Naive B cell (primary cell): ENCODE measurements around the gene PI4KA. TPM values are rescaled to one million over a fixed set of nuclear protein-coding genes. Genes with fewer than 3 reads are reported as not detected.

Experiments used
- ATAC-seq, 2 donors: fragments of 150-1000 bp; cut with Tn5 transposase; 2 replicates each; pipeline ENCODE4 v1.10.0; 2021; ENCODE audit warnings: low read depth in 2 of 2, mild to moderate bottlenecking in 2 of 2, moderate library complexity in 2 of 2
- DNase-seq: peaks from one replicate; pipeline ENCODE4 v3.0.0; 2022
- H3K27ac Mint-ChIP-seq, 6 donors: one replicate each; pipeline ENCODE4 v1.8.0; 2020 to 2022; ENCODE audit warnings: mild to moderate bottlenecking in 6 of 6, mixed read lengths in 6 of 6, moderate library complexity in 5 of 6, inconsistent platforms in 2 of 6
- H3K27me3 Mint-ChIP-seq, 3 donors: one replicate each; pipeline ENCODE4 v1.8.0; 2021 to 2022; ENCODE audit warnings: mixed read lengths in 3 of 3, mild to moderate bottlenecking in 1 of 3
- H3K36me3 Mint-ChIP-seq, 2 donors: one replicate each; pipeline ENCODE4 v1.8.0; 2020 to 2022; ENCODE audit warnings: mixed read lengths in 2 of 2, inconsistent platforms in 1 of 2, mild to moderate bottlenecking in 1 of 2
- H3K4me1 Mint-ChIP-seq, 3 donors: one replicate each; pipeline ENCODE4 v1.8.0; 2020 to 2022; ENCODE audit warnings: mixed read lengths in 3 of 3, inconsistent platforms in 1 of 3, mild to moderate bottlenecking in 1 of 3, moderate library complexity in 1 of 3
- H3K4me3 Mint-ChIP-seq, 8 donors: one replicate each; pipeline ENCODE4 v1.8.0; 2020 to 2022; ENCODE audit warnings: mild to moderate bottlenecking in 8 of 8, mixed read lengths in 8 of 8, moderate library complexity in 8 of 8, inconsistent platforms in 2 of 8
- H3K9me3 Mint-ChIP-seq, 7 donors: one replicate each; pipeline ENCODE4 v1.8.0; 2020 to 2022; ENCODE audit warnings: mixed read lengths in 7 of 7, mild to moderate bottlenecking in 5 of 7, inconsistent platforms in 2 of 7, moderate library complexity in 1 of 7
- polyA plus RNA-seq, 6 donors: library from polyadenylated mRNA; unstranded; fragments of 300-500 nt; fragmentation: Illumina TruSeq; gene quantifications; one replicate each; pipeline ENCODE4 v1.2.3, GENCODE V29; 2021; ENCODE audit warnings: low read depth in 6 of 6

Gene PI4KA
- polyA plus RNA-seq, 6 donors from 2014 or later: 25.6 to 68.3 (median 39.3) TPM

GRCh38 chr22:20868025-20868962, 9.7 kb upstream of the PI4KA start:
- DNase-seq (no peak), ATAC-seq (no peak)
- Mint-ChIP-seq H3K36me3 (peaks cover 12 to 14% of the 10 kb centered on the region in 2 donors), H3K9me3 (no peaks in the 10 kb centered on the region), H3K4me1 (peaks cover 4 to 21% (median 13%) of the 10 kb centered on the region in 3 donors), H3K27me3 (no peaks in the 10 kb centered on the region), H3K4me3 (no peak overlapping the region), H3K27ac (peak overlapping the region in 1 of 6 donors; percentile 90)

- Mint-ChIP-seq H3K27ac (no peak overlapping the region), H3K36me3 (peaks cover 12 to 14% of the 10 kb centered on the region in 2 donors), H3K4me1 (peaks cover 7 to 30% (median 12%) of the 10 kb centered on the region in 3 donors), H3K27me3 (no peaks in the 10 kb centered on the region), H3K9me3 (no peaks in the 10 kb centered on the region), H3K4me3 (peak overlapping the region in 1 of 8 donors; percentile 33)
- no peak for ATAC-seq
- DNase-seq: no peak
These were observed 8.8 kb upstream of the PI4KA start for GRCh38 chr22:20867179-20868024.

- H3K4me3 Mint-ChIP-seq: no peak overlapping the region
- no peak for ATAC-seq
- no peak overlapping the region for H3K27ac Mint-ChIP-seq
- peaks cover 13 to 36% (median 17%) of the 10 kb centered on the region in 3 donors for H3K4me1 Mint-ChIP-seq
- no peaks in the 10 kb centered on the region for H3K27me3 Mint-ChIP-seq
- DNase-seq: no peak
- peaks cover 12 to 14% of the 10 kb centered on the region in 2 donors for H3K36me3 Mint-ChIP-seq
- no peaks in the 10 kb centered on the region for H3K9me3 Mint-ChIP-seq
These were observed 8.1 kb upstream of the PI4KA start for GRCh38 chr22:20866736-20867135.

- peaks cover 13 to 39% (median 17%) of the 10 kb centered on the region in 3 donors for H3K4me1 Mint-ChIP-seq
- peaks cover 12 to 14% of the 10 kb centered on the region in 2 donors for H3K36me3 Mint-ChIP-seq
- H3K27me3 Mint-ChIP-seq: no peaks in the 10 kb centered on the region
- DNase-seq (no peak), ATAC-seq (no peak)
- no peak overlapping the region for H3K27ac Mint-ChIP-seq
- no peak overlapping the region for H3K4me3 Mint-ChIP-seq
- no peaks in the 10 kb centered on the region for H3K9me3 Mint-ChIP-seq
These were observed 7.3 kb upstream of the PI4KA start for GRCh38 chr22:20865875-20866445.

- H3K4me1 Mint-ChIP-seq: peaks cover 17 to 45% (median 18%) of the 10 kb centered on the region in 3 donors
These were observed 6.7 kb upstream of the PI4KA start for GRCh38 chr22:20865331-20865730.

GRCh38 chr22:20864186-20864908, 5.7 kb upstream of the PI4KA start:
- H3K9me3 Mint-ChIP-seq: no peaks in the 10 kb centered on the region
- no peak for ATAC-seq
- peak overlapping the region in 1 of 6 donors; percentile 28 for H3K27ac Mint-ChIP-seq
- H3K4me1 Mint-ChIP-seq: peaks cover 23 to 55% (median 27%) of the 10 kb centered on the region in 3 donors
- no peaks in the 10 kb centered on the region for H3K27me3 Mint-ChIP-seq
- H3K36me3 Mint-ChIP-seq: peaks cover 11 to 14% of the 10 kb centered on the region in 2 donors
- no peak for DNase-seq
- peak overlapping the region in 1 of 8 donors; percentile 75 for H3K4me3 Mint-ChIP-seq

More at GRCh38 chr22:20865331-20865730, 6.7 kb upstream of the PI4KA start:
- no peak overlapping the region for H3K4me3 Mint-ChIP-seq
- ATAC-seq (no peak), DNase-seq (no peak)
- H3K27ac Mint-ChIP-seq: no peak overlapping the region
- no peaks in the 10 kb centered on the region for H3K9me3 Mint-ChIP-seq
- H3K27me3 Mint-ChIP-seq: no peaks in the 10 kb centered on the region
- peaks cover 12 to 14% of the 10 kb centered on the region in 2 donors for H3K36me3 Mint-ChIP-seq

- DNase-seq: no peak
- Mint-ChIP-seq H3K36me3 (peaks cover 5 to 14% of the 10 kb centered on the region in 2 donors), H3K4me1 (peaks cover 19 to 58% (median 29%) of the 10 kb centered on the region in 3 donors), H3K4me3 (peak overlapping the region in 1 of 8 donors; percentile 77), H3K27ac (no peak overlapping the region), H3K9me3 (no peaks in the 10 kb centered on the region), H3K27me3 (no peaks in the 10 kb centered on the region)
- ATAC-seq: no peak
These were observed 4.8 kb upstream of the PI4KA start for GRCh38 chr22:20863366-20863765.

- peaks cover 27 to 62% (median 35%) of the 10 kb centered on the region in 3 donors for H3K4me1 Mint-ChIP-seq
- H3K9me3 Mint-ChIP-seq: no peaks in the 10 kb centered on the region
- ATAC-seq: no peak
- peak overlapping the region in 1 of 8 donors; percentile 77 for H3K4me3 Mint-ChIP-seq
- H3K27me3 Mint-ChIP-seq: no peaks in the 10 kb centered on the region
- H3K27ac Mint-ChIP-seq: peak overlapping the region in 1 of 6 donors; percentile 14
- DNase-seq: no peak
- H3K36me3 Mint-ChIP-seq: peaks cover 5 to 14% of the 10 kb centered on the region in 2 donors
These were observed 3.9 kb upstream of the PI4KA start for GRCh38 chr22:20862540-20862939.

- no peak for ATAC-seq
- Mint-ChIP-seq H3K36me3 (peaks cover 4 to 11% of the 10 kb centered on the region in 2 donors), H3K27ac (peak overlapping the region; percentile 24 to 92 (median 81)), H3K4me1 (peaks cover 36 to 76% (median 49%) of the 10 kb centered on the region in 3 donors), H3K4me3 (peak overlapping the region; percentile 83 to 94 (median 88)), H3K27me3 (no peaks in the 10 kb centered on the region), H3K9me3 (no peaks in the 10 kb centered on the region)
- no peak for DNase-seq
These were observed 1.0 kb upstream of the PI4KA start for GRCh38 chr22:20859615-20860014.

GRCh38 chr22:20857838-20858614, 585 bp downstream of the PI4KA start:
- Mint-ChIP-seq H3K27ac (peak overlapping the region; percentile 72 to 96 (median 91)), H3K36me3 (no peaks in the 10 kb centered on the region), H3K4me1 (peaks cover 45 to 72% (median 63%) of the 10 kb centered on the region in 3 donors), H3K27me3 (no peaks in the 10 kb centered on the region), H3K9me3 (no peaks in the 10 kb centered on the region), H3K4me3 (peak overlapping the region; percentile 87 to 94 (median 92))
- ATAC-seq (peak; percentile 33 to 35), DNase-seq (no peak)

GRCh38 chr22:20857247-20857643, 1.4 kb downstream of the PI4KA start:
- Mint-ChIP-seq H3K27ac (peak overlapping the region in 4 of 6 donors; percentile 10 to 95 (median 67)), H3K4me3 (peak overlapping the region; percentile 55 to 94 (median 88)), H3K27me3 (no peaks in the 10 kb centered on the region), H3K4me1 (peaks cover 50 to 73% (median 66%) of the 10 kb centered on the region in 3 donors), H3K9me3 (no peaks in the 10 kb centered on the region), H3K36me3 (no peaks in the 10 kb centered on the region)
- no peak for ATAC-seq
- DNase-seq: no peak

GRCh38 chr22:20853236-20853660, 5.4 kb downstream of the PI4KA start:
- Mint-ChIP-seq H3K27me3 (no peaks in the 10 kb centered on the region), H3K27ac (peak overlapping the region in 4 of 6 donors; percentile 47 to 71 (median 63)), H3K4me1 (peaks cover 50 to 62% (median 56%) of the 10 kb centered on the region in 3 donors), H3K4me3 (peak overlapping the region in 3 of 8 donors; percentile 25 to 67 (median 33)), H3K9me3 (no peaks in the 10 kb centered on the region), H3K36me3 (no peaks in the 10 kb centered on the region)
- no peak for DNase-seq
- ATAC-seq: no peak
